Glutamatergic neuron (in vitro differentiated cells): ENCODE data around the gene ZNF532. TPM values are rescaled to one million over a fixed set of nuclear protein-coding genes. Genes with fewer than 3 reads are reported as not detected.
A peak's percentile ranks its signal among the peaks of the same experiment; 100 is the strongest.

Experiments used
- DNase-seq: peaks from one replicate; pipeline ENCODE4 v3.0.0; 2022
- H3K27ac Mint-ChIP-seq: one replicate; pipeline ENCODE4 v1.8.0; 2020; ENCODE audit warnings: mild to moderate bottlenecking, mixed read lengths, inconsistent platforms; ENCODE audit not compliant: unreplicated experiment
- H3K27me3 Mint-ChIP-seq: one replicate; pipeline ENCODE4 v1.8.0; 2020; ENCODE audit warnings: mild to moderate bottlenecking, moderate library complexity, mixed read lengths, inconsistent platforms; ENCODE audit not compliant: unreplicated experiment
- H3K36me3 Mint-ChIP-seq: one replicate; pipeline ENCODE4 v1.8.0; 2020; ENCODE audit warnings: mild to moderate bottlenecking, mixed read lengths, inconsistent platforms; ENCODE audit not compliant: unreplicated experiment
- H3K4me1 Mint-ChIP-seq: one replicate; pipeline ENCODE4 v1.8.0; 2020; ENCODE audit warnings: mild to moderate bottlenecking, low read depth, mixed read lengths, inconsistent platforms; ENCODE audit not compliant: unreplicated experiment
- H3K4me3 Mint-ChIP-seq: one replicate; pipeline ENCODE4 v1.8.0; 2020; ENCODE audit warnings: mild to moderate bottlenecking, mixed read lengths, inconsistent platforms; ENCODE audit not compliant: unreplicated experiment
- H3K9me3 Mint-ChIP-seq: one replicate; pipeline ENCODE4 v1.8.0; 2020; ENCODE audit warnings: mild to moderate bottlenecking, moderate library complexity, mixed read lengths, inconsistent platforms; ENCODE audit not compliant: unreplicated experiment
- CTCF ChIP-seq: fragments of 200-600 bp; sonication (generic); IDR thresholded peaks from one replicate; pipeline ENCODE4 v1.5.0; 2021; ENCODE audit not compliant: partially characterized antibody, unreplicated experiment
- total RNA-seq: library from RNA; stranded (reverse); fragmentation: NEBNext Ultra II Directional; extraction: Animal tissue kit (Norgen Biotek cat#: 25700); gene quantifications from one replicate; pipeline ENCODE4 v1.2.1, GENCODE V29; 2021; ENCODE audit not compliant: unreplicated experiment

ZNF532 gene
- total RNA-seq, 1 donor from 2014 or later = 217 TPM

GRCh38 chr18:58977223-58977622, 112.5 kb downstream of the ZNF532 start:
- no peaks in the 10 kb centered on the region for H3K36me3 Mint-ChIP-seq
- no peak for DNase-seq
- H3K4me1 Mint-ChIP-seq = peaks cover 22% of the 10 kb centered on the region
- H3K27ac Mint-ChIP-seq = no peak overlapping the region
- peaks cover 14% of the 10 kb centered on the region for H3K9me3 Mint-ChIP-seq
- peaks cover 5% of the 10 kb centered on the region for H3K27me3 Mint-ChIP-seq
- TF ChIP-seq CTCF = no peak
- H3K4me3 Mint-ChIP-seq = no peak overlapping the region

- H3K27ac Mint-ChIP-seq = no peak overlapping the region
- H3K4me3 Mint-ChIP-seq = no peak overlapping the region
Observed at GRCh38 chr18:58977801-58978200, 113.1 kb downstream of the ZNF532 start.

GRCh38 chr18:58978916-58979315, 114.2 kb downstream of the ZNF532 start:
- H3K4me3 Mint-ChIP-seq = no peak overlapping the region
- peaks cover 20% of the 10 kb centered on the region for H3K4me1 Mint-ChIP-seq
- no peaks in the 10 kb centered on the region for H3K36me3 Mint-ChIP-seq
- no peak overlapping the region for H3K27ac Mint-ChIP-seq
- peaks cover 16% of the 10 kb centered on the region for H3K9me3 Mint-ChIP-seq
- H3K27me3 Mint-ChIP-seq = no peaks in the 10 kb centered on the region
- no peak for DNase-seq
- TF ChIP-seq CTCF = no peak

More at GRCh38 chr18:58977801-58978200, 113.1 kb downstream of the ZNF532 start:
- TF ChIP-seq CTCF = no peak
- no peak for DNase-seq
- peaks cover 14% of the 10 kb centered on the region for H3K9me3 Mint-ChIP-seq
- no peaks in the 10 kb centered on the region for H3K36me3 Mint-ChIP-seq
- H3K27me3 Mint-ChIP-seq = peaks cover 2% of the 10 kb centered on the region
- H3K4me1 Mint-ChIP-seq = peaks cover 18% of the 10 kb centered on the region

GRCh38 chr18:58979615-58980014, 114.9 kb downstream of the ZNF532 start:
- no peak for DNase-seq
- Mint-ChIP-seq H3K27ac (no peak overlapping the region), H3K4me1 (peaks cover 17% of the 10 kb centered on the region), H3K9me3 (peaks cover 16% of the 10 kb centered on the region), H3K27me3 (no peaks in the 10 kb centered on the region), H3K4me3 (no peak overlapping the region), H3K36me3 (no peaks in the 10 kb centered on the region)
- TF ChIP-seq CTCF = no peak

- H3K36me3 Mint-ChIP-seq = no peaks in the 10 kb centered on the region
- H3K27ac Mint-ChIP-seq = peak overlapping the region; percentile 49
- no peak for TF ChIP-seq CTCF
- DNase-seq = no peak
- H3K9me3 Mint-ChIP-seq = peaks cover 10% of the 10 kb centered on the region
- no peaks in the 10 kb centered on the region for H3K27me3 Mint-ChIP-seq
- H3K4me1 Mint-ChIP-seq = peaks cover 10% of the 10 kb centered on the region
- H3K4me3 Mint-ChIP-seq = no peak overlapping the region
Observed at GRCh38 chr18:58980991-58981390, 116.3 kb downstream of the ZNF532 start.
